ENCODE data around the gene PREX1.

The PREX1 gene

DNA sequence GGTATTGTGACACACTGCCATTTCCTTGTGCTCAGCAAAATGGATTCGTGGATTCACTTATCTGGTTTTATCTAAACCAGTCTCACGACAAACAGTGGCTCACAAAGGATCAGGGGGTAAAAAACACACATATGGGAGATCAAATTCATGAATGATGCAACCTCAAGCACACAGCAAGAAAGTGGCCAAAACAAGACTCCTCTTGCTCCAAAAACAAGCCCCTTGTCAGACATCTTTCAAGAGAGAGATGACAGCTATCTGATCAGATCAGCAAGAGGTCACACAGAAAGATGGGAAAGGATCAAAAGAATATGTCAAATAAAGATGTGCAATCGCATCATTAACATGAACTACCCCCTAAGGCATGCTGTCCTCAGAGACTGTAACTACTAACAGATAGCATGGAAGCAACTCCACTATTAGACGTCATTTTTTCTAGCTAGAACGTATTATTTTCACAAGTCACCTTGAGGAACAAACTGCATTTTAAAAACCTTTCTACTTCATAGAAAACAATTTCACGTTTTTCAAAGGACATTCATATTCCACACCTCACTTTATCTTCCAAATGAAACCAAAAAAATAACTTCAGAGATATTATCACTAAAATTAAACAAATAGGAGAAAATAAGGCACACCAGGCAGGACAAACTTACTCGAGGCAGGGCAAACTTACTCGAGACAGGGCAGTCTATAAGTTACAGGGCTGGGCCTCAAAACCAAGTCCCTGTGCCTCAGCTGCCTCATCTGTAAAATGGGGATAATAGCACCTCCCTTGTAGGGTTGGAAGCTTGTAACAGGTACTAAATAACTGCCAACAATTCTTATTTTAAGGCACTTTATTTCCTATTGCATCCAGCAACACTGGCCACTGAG lies 122.3 kb downstream of the PREX1 start:
- no peak for DNase-seq (ENCODE audit: extremely low read depth in 1 of 2, low read depth in 1 of 2)

DNA sequence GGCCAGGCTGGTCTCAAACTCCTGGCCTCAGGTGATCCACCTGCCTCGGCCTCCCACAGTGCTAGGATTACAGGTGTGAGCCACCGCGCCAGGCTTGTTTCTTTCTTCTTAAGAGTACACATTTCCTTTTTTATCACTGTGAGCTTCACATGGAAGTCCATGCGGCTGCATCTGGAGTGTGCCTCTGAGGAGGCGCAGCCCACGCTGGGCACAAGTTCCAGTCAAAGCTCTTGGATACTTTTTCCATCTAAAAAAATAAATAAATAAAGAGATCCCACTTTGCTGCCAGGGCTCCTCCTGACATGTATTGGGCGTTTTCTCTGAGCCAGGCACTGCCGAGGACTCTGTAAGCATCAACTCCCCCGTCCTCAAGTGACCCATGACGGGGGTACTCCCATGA lies 123.0 kb downstream of the PREX1 start:
- no peak for DNase-seq (ENCODE audit: extremely low read depth in 1 of 2, low read depth in 1 of 2)

DNA sequence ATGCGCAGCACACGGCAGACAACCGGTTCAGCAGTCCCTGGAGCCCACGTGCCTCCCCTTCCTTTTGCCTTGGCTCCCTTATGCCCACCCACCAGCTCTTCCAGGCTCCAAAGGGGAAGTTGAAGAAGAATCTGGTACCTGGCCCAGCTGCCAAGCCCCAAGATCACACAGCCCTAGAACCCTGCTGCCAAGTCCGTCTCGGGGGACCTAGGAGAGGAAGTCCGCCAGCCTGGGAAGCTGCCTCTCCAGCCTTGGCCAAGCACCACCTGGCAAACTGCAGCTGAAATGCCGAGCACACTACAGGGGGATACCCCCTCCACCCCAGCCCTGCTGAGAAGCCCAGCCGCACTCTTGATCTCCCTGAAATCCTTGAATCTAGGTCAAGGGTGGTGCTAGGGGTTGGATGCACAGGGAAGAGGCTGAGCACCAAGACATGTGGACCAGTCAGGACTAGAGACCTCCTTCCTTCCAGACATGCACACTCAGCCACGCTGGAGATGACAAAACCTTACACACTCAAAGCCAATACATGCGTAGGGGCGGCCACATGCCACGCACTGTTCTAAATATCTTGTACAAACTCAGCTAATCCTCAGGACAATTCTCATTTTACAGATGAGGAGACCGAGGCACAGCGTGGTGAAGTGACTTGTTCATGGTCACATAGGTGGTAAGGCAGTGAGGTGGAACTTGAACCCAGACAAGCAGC lies 124.1 kb downstream of the PREX1 start:
- DNase-seq (ENCODE audit: extremely low read depth in 1 of 2, low read depth in 1 of 2), result no peak

DNA sequence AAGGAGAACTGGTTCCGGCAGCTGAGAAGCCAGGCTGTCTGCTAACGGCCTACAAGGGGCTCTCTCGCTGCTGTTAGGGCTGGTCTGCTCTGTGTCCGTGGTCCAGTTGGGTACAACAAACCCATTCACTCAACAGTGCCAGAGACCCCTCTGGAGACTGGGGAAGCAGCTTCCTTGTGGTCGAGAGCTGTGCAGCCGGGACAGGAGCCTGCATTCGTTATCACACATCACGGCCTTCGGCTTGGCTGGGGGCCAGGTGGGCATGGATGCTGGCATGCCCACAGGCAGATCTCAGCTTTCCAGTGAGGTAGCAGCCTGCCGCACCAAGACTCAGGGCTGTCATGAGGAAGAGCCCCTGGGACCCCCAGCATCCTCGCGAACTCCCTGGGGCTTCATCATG lies 124.7 kb downstream of the PREX1 start:
- no peak for DNase-seq (ENCODE audit: extremely low read depth in 1 of 2, low read depth in 1 of 2)

DNA sequence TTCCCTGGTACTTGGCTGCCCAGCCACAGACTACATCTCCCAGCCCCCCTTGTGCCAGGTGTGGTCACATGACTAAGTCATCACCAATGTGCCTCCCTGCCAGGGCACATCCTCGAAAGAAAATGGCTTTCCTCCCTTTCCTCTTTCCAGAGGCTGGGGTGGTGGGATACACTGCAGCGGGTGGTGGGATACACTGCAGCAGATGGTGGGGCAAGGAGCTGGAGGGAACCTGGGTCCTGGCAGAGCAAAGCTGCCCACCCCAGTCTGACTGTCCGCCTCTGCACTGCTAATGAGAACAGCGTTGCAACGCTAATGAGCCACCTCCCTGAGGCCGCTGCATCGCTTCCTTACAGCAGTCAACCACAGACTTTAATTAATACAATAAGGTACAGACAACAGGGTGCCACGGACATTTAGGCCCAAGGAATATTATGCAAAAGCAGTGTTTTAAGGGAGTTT lies 125.3 kb downstream of the PREX1 start:
- DNase-seq (ENCODE audit: extremely low read depth in 1 of 2, low read depth in 1 of 2), result no peak

DNA sequence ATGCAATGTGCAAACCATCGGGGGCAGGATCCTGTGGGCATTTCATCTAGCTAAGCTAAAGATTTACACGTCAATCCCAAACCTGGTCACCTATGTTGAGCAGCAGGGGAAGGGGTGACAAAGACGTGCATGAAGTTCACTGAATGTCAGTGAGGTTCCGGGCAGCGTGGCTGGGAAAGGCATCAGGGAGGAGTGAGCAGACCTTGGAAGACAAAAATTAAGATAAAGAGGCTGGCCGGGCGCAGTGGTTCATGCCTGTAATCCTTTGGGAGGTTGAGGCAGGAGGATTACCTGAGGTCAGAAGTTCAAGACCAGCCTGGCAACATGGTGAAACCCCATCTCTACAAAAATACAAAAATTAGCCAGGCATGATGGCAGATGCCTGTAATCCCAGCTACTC lies 126.1 kb downstream of the PREX1 start:
- DNase-seq (ENCODE audit: extremely low read depth in 1 of 2, low read depth in 1 of 2), result no peak

DNA sequence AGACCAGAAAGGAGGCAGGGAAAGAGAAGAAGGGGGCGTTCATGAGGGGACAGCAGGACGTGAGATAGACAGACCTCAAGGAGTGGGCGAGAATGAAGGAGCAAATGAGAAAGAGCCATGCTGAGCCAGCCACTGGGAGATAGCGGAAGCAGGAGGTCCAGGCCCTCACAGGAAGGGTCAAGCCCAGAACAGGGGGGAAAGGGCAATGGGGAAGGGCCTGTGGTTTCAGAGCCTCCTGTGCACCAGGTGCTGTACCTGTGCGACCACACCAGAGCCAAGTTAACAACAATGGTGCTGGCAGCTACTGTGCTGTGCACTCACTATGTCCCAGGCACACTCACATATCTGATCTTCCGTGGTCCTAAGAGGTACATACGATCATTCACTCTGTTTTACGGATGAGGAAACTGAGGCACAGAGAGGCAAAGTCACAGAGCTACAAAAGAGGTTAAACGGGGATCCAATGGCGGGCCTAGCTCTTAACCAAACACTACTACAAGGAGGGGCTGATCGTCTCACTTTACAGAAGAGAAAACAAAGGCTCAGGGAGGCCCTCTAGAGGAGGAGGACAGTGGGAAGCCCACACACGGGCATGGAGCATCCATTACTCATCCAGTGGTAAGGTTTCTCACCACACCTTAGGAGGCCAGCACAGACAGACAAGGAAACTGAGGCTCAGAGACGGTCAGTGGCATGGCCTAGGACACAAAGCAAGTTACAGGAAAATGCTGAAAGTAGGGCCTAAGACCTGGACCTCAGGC lies 129.1 kb downstream of the PREX1 start:
- DNase-seq (ENCODE audit: extremely low read depth in 1 of 2, low read depth in 1 of 2), result no peak

DNA sequence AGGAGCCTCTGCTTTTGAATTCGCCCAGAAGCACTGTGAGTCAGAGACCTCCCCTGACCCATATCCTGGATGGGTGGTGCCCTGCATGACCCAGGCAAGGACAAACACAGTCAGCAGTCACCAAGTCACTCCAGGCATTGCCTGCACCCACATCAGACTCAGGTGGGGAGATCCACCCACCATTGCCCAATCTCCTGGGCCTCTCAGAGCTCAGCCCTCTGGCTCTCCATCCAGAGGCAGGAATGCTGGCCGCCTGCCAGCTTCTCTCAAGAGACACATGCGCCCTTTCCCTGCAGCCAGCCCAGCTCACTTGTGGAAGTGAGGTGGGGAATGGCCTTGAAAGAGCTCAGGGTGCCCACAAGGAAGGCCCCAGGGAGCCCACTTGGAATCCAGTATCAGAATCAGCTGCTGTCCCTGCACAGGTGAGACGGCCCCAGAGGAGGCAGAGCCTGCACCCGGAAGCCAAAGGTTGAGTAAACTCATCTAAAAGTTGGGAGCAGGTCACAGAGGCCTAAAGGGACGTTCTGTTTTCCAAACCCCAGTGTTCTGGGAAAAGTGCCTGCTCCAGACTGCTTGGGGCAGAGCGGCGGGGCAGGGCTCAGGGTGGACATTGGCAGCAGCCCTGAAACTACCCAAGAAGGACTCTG lies 129.8 kb downstream of the PREX1 start:
- DNase-seq (ENCODE audit: extremely low read depth in 1 of 2, low read depth in 1 of 2), result no peak

DNA sequence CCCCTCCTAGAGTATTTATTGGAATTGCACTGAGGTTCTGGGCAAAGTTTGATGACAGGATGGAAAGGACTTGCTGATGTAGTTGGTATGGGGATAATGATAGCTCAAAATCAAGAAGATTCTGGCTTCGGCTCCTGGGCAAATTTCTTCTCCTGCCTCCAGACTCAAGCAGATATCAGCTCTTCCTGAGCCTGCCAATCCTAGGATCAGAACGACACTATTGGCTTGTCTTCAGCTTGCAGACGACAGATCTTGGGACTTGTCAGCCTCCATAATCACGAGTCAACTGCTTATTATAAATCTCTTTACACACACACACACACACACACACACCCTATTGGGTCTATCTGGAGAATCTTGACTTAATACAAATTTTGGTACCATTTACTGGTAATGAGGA lies 131.1 kb downstream of the PREX1 start:
- DNase-seq (ENCODE audit: extremely low read depth in 1 of 2, low read depth in 1 of 2), result no peak

DNA sequence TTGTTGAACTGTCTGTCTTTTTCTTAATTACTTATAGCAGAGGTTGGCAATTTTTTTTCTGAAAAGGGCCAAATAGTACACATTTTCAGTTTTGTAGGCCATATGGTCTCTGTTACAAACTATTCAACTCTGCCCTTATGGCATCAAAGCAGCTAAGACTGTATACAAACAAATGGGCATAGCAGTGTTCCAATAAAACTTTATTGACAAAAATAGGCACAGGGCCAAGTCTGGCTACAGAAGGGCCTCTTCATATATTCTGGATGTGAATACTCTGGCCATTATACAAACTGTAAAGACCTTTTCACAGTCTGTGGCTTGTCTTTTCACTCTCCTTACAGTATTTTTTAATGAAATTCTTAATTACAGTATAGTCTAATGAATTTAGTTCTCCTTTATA lies 132.1 kb downstream of the PREX1 start:
- DNase-seq (ENCODE audit: extremely low read depth in 1 of 2, low read depth in 1 of 2), result no peak

DNA sequence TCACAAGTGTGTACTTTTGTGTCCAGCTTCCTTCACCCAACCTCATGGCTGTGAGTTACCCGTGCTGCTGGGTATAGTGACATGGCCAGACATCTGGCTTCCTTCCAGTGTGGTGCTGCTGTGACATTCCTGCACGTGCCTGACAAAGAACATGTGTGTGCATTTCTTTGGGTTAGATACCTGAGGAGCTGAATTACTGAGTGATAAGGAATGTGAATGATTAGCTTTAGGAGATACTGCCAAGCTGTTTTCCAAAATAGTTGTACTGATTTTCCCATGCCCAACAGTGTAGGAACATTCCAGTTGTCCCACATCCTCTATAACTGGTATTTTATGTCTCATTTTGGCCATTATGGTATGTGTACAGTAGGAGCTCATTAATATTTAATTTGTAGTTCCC lies 132.5 kb downstream of the PREX1 start:
- no peak for DNase-seq (ENCODE audit: extremely low read depth in 1 of 2, low read depth in 1 of 2)

DNA sequence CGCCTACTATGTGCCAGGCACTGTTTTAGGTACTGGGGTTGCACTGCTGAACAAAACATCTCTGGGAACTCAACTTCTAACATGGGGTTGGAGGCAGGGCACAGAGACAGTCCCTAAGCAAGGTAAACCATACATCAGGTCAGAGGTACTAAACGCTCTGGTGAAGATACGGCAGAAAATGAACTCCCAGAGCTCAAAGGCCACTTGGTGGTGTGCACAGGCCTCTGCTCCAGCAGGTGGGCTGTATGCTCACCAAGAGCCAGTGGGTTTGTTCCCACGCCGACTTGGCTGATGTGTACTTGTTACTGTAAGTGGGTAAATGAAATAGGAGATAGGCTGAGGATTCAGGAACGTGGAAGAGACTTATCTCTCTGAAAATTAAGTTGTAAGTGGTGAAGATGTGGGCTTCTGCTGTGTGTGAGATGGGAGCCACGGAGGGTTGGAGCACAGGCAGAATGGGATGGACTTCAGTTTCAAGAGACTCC lies 133.4 kb downstream of the PREX1 start:
- DNase-seq (ENCODE audit: extremely low read depth in 1 of 2, low read depth in 1 of 2), result no peak

DNA sequence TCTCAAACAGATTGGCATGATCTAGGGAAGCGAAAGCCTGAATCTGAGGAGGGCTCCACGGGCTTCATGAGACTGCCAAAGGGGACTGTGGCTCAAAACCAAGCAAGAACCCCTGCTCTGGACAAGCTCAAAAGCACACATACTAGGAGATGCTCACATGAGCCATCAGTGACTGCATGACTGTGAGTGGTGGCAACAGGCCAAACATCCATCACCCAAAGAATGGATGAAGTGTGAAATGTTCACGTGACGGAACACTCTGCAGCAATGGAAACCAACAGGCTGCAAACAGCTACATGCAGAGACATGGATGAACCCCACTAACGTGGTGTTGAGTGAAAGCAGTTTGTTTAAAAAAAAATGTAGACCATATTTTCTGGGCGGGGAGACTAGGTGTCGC lies 136.3 kb downstream of the PREX1 start:
- no peak for DNase-seq (ENCODE audit: extremely low read depth in 1 of 2, low read depth in 1 of 2)

DNA sequence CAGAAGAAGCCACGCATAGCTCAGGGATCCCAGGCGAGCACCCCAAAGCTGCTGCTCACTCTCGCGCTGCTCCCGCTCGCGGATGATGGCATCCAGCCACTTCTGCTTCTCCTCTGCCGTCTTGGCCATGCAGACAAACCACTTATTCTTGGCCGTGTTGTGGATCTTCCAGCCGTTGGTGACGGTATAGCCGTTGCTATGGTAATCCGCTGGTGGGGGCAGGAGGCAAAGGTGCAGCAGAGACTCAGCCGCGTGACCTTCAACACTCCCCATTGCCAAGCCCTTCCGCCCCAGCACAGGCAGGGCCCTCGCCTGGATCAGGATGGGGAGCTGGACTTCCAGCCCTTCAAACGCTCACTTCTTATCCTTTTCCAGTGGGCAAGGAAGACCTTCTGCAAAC lies 136.9 kb downstream of the PREX1 start:
- no peak for DNase-seq (ENCODE audit: extremely low read depth in 1 of 2, low read depth in 1 of 2)

DNA sequence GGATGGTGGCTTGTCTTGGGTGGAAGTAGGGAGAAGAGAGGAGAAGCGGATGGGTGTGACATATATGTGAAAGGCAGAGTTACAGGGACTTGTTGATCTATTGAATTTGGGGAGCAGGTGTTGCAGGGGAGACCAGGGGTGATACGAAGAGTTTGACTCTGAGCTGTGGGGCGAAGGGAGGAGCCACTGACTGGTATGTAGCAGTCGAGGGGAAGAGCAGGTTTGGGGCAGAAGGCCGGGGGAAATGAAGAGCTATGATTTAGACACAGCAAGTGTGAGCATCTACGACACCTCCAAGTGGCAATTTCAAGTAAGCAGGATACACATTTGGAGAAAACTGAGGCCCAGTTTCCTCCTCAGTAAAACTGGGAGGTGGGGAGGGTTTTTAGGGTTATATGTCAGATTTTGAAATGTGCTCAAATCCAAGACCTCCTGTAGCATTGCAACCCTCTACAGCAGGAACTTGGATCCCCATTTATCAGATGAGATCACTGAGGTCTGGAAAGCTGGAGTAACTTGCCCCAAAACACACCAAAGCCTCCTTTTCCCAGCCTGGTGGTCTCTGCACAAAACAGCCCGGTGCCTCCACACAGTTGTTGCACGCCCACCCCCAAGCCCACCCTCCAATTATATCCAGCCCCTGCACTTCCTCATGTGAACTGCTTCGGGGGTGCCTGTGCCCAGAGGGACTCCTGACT lies 137.8 kb downstream of the PREX1 start:
- DNase-seq (ENCODE audit: extremely low read depth in 1 of 2, low read depth in 1 of 2), result no peak

DNA sequence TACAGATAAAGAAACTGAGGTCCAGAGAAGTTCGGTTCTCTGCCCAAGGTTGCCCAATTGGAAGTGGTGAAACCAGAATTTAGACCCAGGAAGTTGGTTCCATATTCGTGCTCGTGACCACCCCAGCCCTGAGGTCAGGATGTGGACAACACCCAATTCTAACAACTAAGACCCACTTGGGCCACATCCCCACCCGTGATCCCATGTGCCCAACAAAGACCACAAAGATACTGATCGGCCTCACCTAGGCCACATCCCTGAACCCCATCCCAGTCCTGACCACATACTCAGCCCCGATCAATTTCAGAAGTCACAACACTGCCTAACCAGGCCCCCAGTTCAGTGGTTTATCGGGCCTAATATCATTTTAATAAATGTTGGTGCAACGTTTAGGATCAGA lies 138.4 kb downstream of the PREX1 start:
- DNase-seq (ENCODE audit: extremely low read depth in 1 of 2, low read depth in 1 of 2), result no peak

DNA sequence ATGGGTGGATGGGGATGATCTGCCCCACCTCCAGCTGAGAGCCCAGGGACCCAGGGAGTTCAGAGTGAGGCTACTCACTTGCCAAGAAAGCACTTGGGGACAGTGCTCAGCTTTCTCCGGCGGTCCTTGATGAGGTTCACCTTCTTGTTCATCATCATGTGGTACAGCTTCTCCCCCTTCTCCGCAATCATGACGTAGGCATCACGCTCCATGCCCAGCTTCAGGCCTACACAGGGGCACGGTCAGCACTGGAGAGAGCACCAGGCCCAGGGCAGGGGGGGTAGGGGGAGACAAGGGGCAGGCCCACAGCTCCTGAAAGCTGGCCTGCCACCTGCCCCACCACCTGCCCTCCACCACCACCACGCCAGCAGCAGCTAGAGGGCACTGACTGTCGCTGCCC lies 139.2 kb downstream of the PREX1 start:
- no peak for DNase-seq (ENCODE audit: extremely low read depth in 1 of 2, low read depth in 1 of 2)

DNA sequence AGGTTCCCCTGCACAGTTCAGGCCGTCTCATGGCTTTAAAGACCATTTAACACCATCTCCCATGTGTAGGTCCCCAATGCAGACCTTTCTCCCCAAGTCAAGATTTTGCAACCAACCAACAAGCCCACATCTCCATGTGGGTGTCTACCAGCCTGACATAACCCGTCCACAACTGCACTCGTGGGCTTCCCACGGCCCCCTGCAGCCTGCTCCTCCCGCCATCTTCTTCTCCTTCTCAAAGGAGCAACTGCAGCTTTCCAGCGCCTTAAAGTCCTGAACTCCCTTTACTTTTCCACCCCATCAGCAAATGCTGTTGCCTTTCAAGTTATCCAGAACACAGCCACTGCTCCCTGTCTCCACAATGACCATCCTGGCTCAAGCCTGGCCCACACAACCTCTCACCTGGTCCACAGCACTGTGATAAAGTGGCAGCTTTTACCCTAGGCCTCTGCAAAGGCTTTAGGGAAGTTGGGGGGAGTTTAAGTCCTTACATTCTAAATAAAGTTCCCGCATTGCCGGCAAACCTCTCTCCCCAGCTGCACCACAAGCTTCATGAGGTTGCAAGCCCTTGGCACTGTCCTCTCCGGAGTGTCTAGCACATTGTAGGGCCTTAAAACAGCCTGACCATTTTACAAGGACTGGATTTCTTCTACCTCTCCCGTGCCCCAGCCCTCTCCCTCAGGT lies 140.5 kb downstream of the PREX1 start:
- DNase-seq (ENCODE audit: extremely low read depth in 1 of 2, low read depth in 1 of 2), result no peak

DNA sequence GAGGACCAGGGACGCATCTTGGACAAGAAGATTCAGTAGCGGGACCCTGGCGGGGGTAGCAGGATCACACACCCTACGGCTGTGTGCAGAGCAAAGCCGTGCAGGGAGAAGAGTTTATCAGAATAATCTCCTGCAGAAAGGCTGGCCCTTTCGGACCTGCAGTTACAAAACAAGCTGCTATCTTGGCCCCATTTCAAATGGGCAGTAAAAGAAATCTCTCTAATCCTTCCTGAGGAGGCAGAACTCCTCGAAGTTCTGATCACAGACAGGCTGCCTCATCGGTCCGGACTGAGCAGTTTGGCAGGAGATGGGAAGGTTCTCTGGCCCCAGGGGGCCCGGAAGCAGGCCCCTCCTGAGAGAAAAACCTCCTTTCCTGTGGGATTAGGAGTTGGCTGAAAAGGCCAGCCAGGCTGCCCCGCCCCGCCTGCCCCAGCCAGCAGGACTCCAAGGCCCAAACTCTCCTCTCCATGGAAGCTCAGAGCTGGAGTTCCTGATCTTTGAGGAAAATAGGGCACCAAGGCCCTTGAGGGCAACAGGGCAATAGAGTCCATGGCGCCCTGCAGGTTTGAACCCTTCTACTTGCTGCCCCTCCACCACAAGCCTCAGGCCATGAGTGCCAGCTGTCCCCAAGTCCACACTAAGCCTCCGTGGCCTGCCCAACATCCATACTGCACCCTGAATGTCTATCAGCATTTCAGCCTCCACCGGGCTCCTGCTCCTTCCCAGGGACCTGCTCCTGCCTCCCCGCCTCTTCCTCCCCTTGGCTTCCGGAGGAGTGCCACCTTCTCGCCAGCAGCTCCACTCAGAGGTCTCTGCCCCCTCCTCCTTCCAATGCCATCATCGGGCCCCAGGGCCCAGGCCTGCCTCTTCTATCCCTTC lies 141.3 kb downstream of the PREX1 start:
- DNase-seq (ENCODE audit: extremely low read depth in 1 of 2, low read depth in 1 of 2), result no peak
